K562 (cell line): Measurements from ENCODE around the gene TRIM25. TPM values are rescaled to one million over a fixed set of nuclear protein-coding genes. Genes with fewer than 3 reads are reported as not detected.

ENCODE experiments used
- ATAC-seq: fragments of 200-7000 bp; cut with Tn5 transposase; 3 replicates; pipeline ENCODE4 v1.9.1; 2020; ENCODE audit warnings: moderate library complexity
- BruUV-seq: library from RNA; stranded (reverse); fragments of 400-500 nt; replicated peaks from 2 replicates; lab custom pipeline; 2021; lab: Mats Ljungman, UMichigan
- CTCF ChIA-PET: fragments of 300-600 bp; formaldehyde crosslinking; extraction: SDS; loops from one replicate; lab custom pipeline; 2021; ENCODE audit warnings: low intra/inter-chr PET ratio; lab: Yijun Ruan, JAX
- POLR2A ChIA-PET: fragments of 300-600, 350-650 bp; sonication (Branson Sonifier 250); formaldehyde crosslinking; extraction: SDS; loops from one replicate; lab custom pipeline; 2021; ENCODE audit warnings: antibody characterized with exemption, inconsistent platforms; lab: Yijun Ruan, JAX
- DNase-seq, 4 experiments: peaks; one replicate each; pipeline versions ENCODE4 v3.0.0 to v3.0.0-alpha.2; 2011 to 2018; ENCODE audit warnings: low spot score in 3 of 4, mixed read lengths in 3 of 4; ENCODE audit errors: extremely low read depth in 1 of 4
- FAIRE-seq: peaks from 2 replicates; lab custom pipeline; 2011; peaks lifted over from hg19 to GRCh38; lab: Jason Lieb, UNC
- H2AFZ ChIP-seq: 2 replicates; pipeline ENCODE4 v1.6.0; 2011; ENCODE audit warnings: low read depth, low read length, control low read depth, inconsistent platforms
- H3K27ac ChIP-seq: fragments of 200-600 bp; 3 replicates; pipeline ENCODE4 v1.8.0; 2011; ENCODE audit warnings: low read depth, mild to moderate bottlenecking, control low read depth, inconsistent platforms, low read length, moderate library complexity, mixed read lengths; ENCODE audit errors: extremely low read depth
- H3K27me3 ChIP-seq, 2 experiments: fragments of 300-600 bp in 1 of 2; 2 replicates in 1 of 2; 3 replicates in 1 of 2; pipeline versions ENCODE4 v1.6.0 to v1.8.0; 2011; ENCODE audit warnings: inconsistent platforms in 2 of 2, low read length in 2 of 2, mild to moderate bottlenecking in 1 of 2, mixed read lengths in 1 of 2, moderate library complexity in 1 of 2; ENCODE audit not compliant: control insufficient read depth in 2 of 2, insufficient read depth in 2 of 2
- H3K36me3 ChIP-seq: fragments of 300-600 bp; 3 replicates; pipeline ENCODE4 v1.8.0; 2011; ENCODE audit warnings: mild to moderate bottlenecking, low read length, inconsistent platforms; ENCODE audit not compliant: control insufficient read depth, insufficient read depth
- H3K4me1 ChIP-seq, 2 experiments: fragments of 200-600 bp in 1 of 2; replicated peaks in 1 of 2; 2 replicates in 1 of 2; 3 replicates in 1 of 2; pipeline versions ENCODE4 v1.5.1 to v1.8.0; 2011; ENCODE audit warnings: inconsistent platforms in 2 of 2, low read length in 2 of 2, mild to moderate bottlenecking in 1 of 2, mixed read lengths in 1 of 2, moderate library complexity in 1 of 2; ENCODE audit not compliant: control insufficient read depth in 2 of 2, insufficient read depth in 2 of 2
- H3K4me2 ChIP-seq: 2 replicates; pipeline ENCODE4 v1.6.1; 2011; ENCODE audit warnings: low read length, control low read depth, inconsistent platforms, mixed read lengths; ENCODE audit not compliant: insufficient read depth
- H3K4me3 ChIP-seq: fragments of 200-600 bp; sonication (generic), shearing (Covaris generic); 2 replicates; pipeline ENCODE4 v1.5.1; 2016; ENCODE audit warnings: control low read depth, inconsistent platforms
- H3K79me2 ChIP-seq: fragments of 200-600 bp; 3 replicates; pipeline ENCODE4 v1.8.0; 2011; ENCODE audit warnings: low read length, inconsistent platforms; ENCODE audit not compliant: control insufficient read depth, insufficient read depth
- H3K9ac ChIP-seq, 2 experiments: 2 replicates each; pipeline versions ENCODE4 v1.6.0 to v1.6.1; 2011; ENCODE audit warnings: low read depth in 2 of 2, low read length in 2 of 2, control low read depth in 1 of 2, inconsistent platforms in 1 of 2, mild to moderate bottlenecking in 1 of 2, mixed read lengths in 1 of 2; ENCODE audit not compliant: insufficient read depth in 1 of 2
- H3K9me1 ChIP-seq: one replicate; pipeline ENCODE4 v1.6.0; 2011; ENCODE audit warnings: inconsistent platforms, mild to moderate bottlenecking, low read length, moderate library complexity; ENCODE audit not compliant: control insufficient read depth, insufficient read depth
- H3K9me3 ChIP-seq: replicated peaks from 2 replicates; pipeline ENCODE4 v1.5.1; 2011; ENCODE audit warnings: low read depth, low read length, inconsistent platforms; ENCODE audit not compliant: control insufficient read depth, insufficient read depth
- H4K20me1 ChIP-seq: replicated peaks from 2 replicates; pipeline ENCODE4 v1.6.1; 2011; ENCODE audit warnings: low read length, inconsistent platforms, mixed read lengths; ENCODE audit not compliant: control insufficient read depth, insufficient read depth
- CBFA2T2 ChIP-seq: fragments of 450-650 bp; conservative IDR thresholded peaks from 2 replicates; pipeline ENCODE4 v1.6.1; 2017; ENCODE audit warnings: mild to moderate bottlenecking
- CREB5 ChIP-seq: fragments of 250-450 bp; sonication (Bioruptor Pico); IDR thresholded peaks from 2 replicates; pipeline ENCODE4 v1.5.0; 2020; ENCODE audit warnings: mild to moderate bottlenecking
- ERF ChIP-seq: fragments of 450-650 bp; formaldehyde crosslinking; IDR thresholded peaks from 2 replicates; pipeline ENCODE4 v1.4.0; 2020; ENCODE audit warnings: mild to moderate bottlenecking, mixed read lengths
- HES1 ChIP-seq: fragments of 450-650 bp; IDR thresholded peaks from 2 replicates; pipeline ENCODE4 v1.6.1; 2016; ENCODE audit warnings: low read depth, mild to moderate bottlenecking, moderate library complexity
- HSF4 ChIP-seq: fragments of 250-450 bp; sonication (Bioruptor Pico); IDR thresholded peaks from 2 replicates; pipeline ENCODE4 v2.1.2; 2022; ENCODE audit warnings: mild to moderate bottlenecking, moderate library complexity, borderline replicate concordance
- IRF9 ChIP-seq: fragments of 450-650 bp; IDR thresholded peaks from 2 replicates; pipeline ENCODE4 v1.6.1; 2016; ENCODE audit warnings: missing biosample characterization, missing genetic modification characterization
- MAFF ChIP-seq: IDR thresholded peaks from 2 replicates; pipeline ENCODE4 v1.6.1; 2012; ENCODE audit warnings: low read length, improper control_type of control experiment
- POU5F1 ChIP-seq: fragments of 150-350 bp; IDR thresholded peaks from 2 replicates; pipeline ENCODE4 v1.6.1; 2014; ENCODE audit warnings: borderline replicate concordance, low read length, low read depth, mild to moderate bottlenecking; ENCODE audit not compliant: partially characterized antibody
- RFX5 ChIP-seq: IDR thresholded peaks from 2 replicates; pipeline ENCODE4 v1.6.1; 2011; ENCODE audit warnings: low read depth, mild to moderate bottlenecking, improper control_type of control experiment, low read length
- SAP30 ChIP-seq: fragments of 200-600 bp; sonication (generic); IDR thresholded peaks from 2 replicates; pipeline ENCODE4 v1.6.1; 2012; ENCODE audit warnings: borderline replicate concordance, low read depth, mild to moderate bottlenecking, moderate library complexity, low read length, control low read depth, inconsistent platforms; ENCODE audit not compliant: insufficient read depth, poor library complexity, severe bottlenecking
- ZEB2 ChIP-seq: fragments of 450-650 bp; IDR thresholded peaks from 2 replicates; pipeline ENCODE4 v1.6.1; 2016
- ZNF518B ChIP-seq: fragments of 250-450 bp; sonication (Bioruptor Pico); IDR thresholded peaks from 2 replicates; pipeline ENCODE4 v1.5.0; 2021; ENCODE audit warnings: mild to moderate bottlenecking, moderate library complexity
- ZNF589 ChIP-seq: fragments of 200-800 bp; sonication (Bioruptor generic); IDR thresholded peaks from 2 replicates; pipeline ENCODE4 v1.6.1; 2016; ENCODE audit warnings: low read depth, missing genetic modification characterization, missing compliant biosample characterization
- WGBS: fragments of 100-300 bp; shearing (Covaris generic); methylation state at CpG from one replicate; pipeline ENCODE4 v1.1.6; 2016; ENCODE audit warnings: low coverage, mixed read lengths; ENCODE audit not compliant: insufficient coverage; ENCODE audit errors: missing lambda C conversion rate; 5-methylcytosine and 5-hydroxymethylcytosine counted together
- in situ Hi-C: fragments of 300-500 bp; cut with MboI; formaldehyde crosslinking; loops from 4 replicates; pipeline ENCODE4 v1.15.0; 2018; ENCODE audit warnings: inconsistent platforms, mixed read lengths
- intact Hi-C: fragments of 100-400 bp; cut with micrococcal nuclease; formaldehyde crosslinking; loops from 2 replicates; pipeline ENCODE4 v1.14.2; 2022
- polyA plus RNA-seq, 8 experiments: library from polyadenylated mRNA; depleted of rRNA in 4 of 8; stranded (reverse) in 5 of 8; unstranded in 3 of 8; fragments of >200 nt; fragmentation: Nextera tagmentation in 2 of 8; fragmentation: Illumina TruSeq in 1 of 8; extraction: Ambion mirVana in 2 of 8; extraction: Trizol in 1 of 8; gene quantifications; 2 replicates each; pipeline versions ENCODE4 v1.2.1 to v1.2.3, GENCODE V29; 2011 to 2014; ENCODE audit warnings: inconsistent platforms in 1 of 8, missing spikeins in 1 of 8
- total RNA-seq, 7 experiments: library from RNA; depleted of rRNA in 6 of 7; stranded (reverse); fragments of >200 nt in 6 of 7; fragmentation: Illumina TruSeq in 2 of 7; extraction: Trizol in 2 of 7; gene quantifications; 2 replicates each; pipeline versions ENCODE4 v1.2.1 to v1.2.3, GENCODE V29; 2011 to 2021; ENCODE audit warnings: low replicate concordance in 1 of 7

The TRIM25 gene
- total and polyA plus RNA-seq, 9 of the 15 experiments (the other 6 are each of a cell fraction or from before 2014, with no cell fraction given), result 5.9 to 49.5 (median 24.5) TPM

GRCh38 chr17:56909742-56910508, 3.9 kb downstream of the TRIM25 start:
- in situ Hi-C loops, result no loop called here
- Histone ChIP-seq H3K4me1 (peaks cover 37 to 47% of the 10 kb centered on the region in 2 experiments), H4K20me1 (0 out of 2 replicates have a peak, but pooled peaks cover 4% of the 10 kb centered on the region), H3K9ac (peak overlapping the region; percentile 41 to 86; a peak in 3 of 4 replicates), H2AFZ (no peak overlapping the region), H3K4me2 (peak overlapping the region; percentile 68), H3K27me3 (no peaks in the 10 kb centered on the region), H3K9me3 (no peaks in the 10 kb centered on the region), H3K9me1 (peaks cover 4% of the 10 kb centered on the region), H3K36me3 (peaks cover 53% of the 10 kb centered on the region), H3K27ac (peak overlapping the region; percentile 68), H3K79me2 (peaks cover 58% of the 10 kb centered on the region), H3K4me3 (peak overlapping the region; percentile 12; the same call in 1 of the 2 replicates)
- DNase-seq (peak; percentile 46 to 92 (median 63)), FAIRE-seq (peak; percentile 95), ATAC-seq (peak; percentile 62)
- intact Hi-C loops, result loop anchor here (1.0 to 5.0 kb wide), 2 partner anchors 30 to 78 kb away; partner anchors contain the start of genes C17orf67 and DGKE
- BruUV-seq, result no TSS peak
- ChIA-PET CTCF (no interaction called here), POLR2A (interaction anchor here (0.6 to 2.8 kb wide), 8 partner anchors 9 to 273 kb away, joined by 3 to 12 read pairs (median 3); no protein-coding TSS in a partner anchor)
- WGBS, result 3% methylated on average over 6 of the region's 6 CpGs
- TF ChIP-seq ZNF589 (CRISPR knock-in tag) (peak; percentile 79), MAFF (no peak), HSF4 (CRISPR knock-in tag) (no peak), ZEB2 (peak; percentile 45; the same call in 1 of the 2 replicates), CBFA2T2 (peak; percentile 52), CREB5 (CRISPR knock-in tag) (no peak), HES1 (0 out of 2 replicates have a peak, but pooled peaks have one; percentile 13), ZNF518B (no peak), ERF (CRISPR knock-in tag) (no peak), IRF9 (no peak), POU5F1 (no peak), RFX5 (no peak), SAP30 (peak; percentile 54)
